WTC11 (cell line): Measurements from ENCODE around the gene MPI. TPM values are rescaled to one million over a fixed set of nuclear protein-coding genes. Genes with fewer than 3 reads are reported as not detected.

Source experiments
- ATAC-seq: fragments of 200-7000 bp; cut with Tn5 transposase; 2 replicates; pipeline ENCODE4 v1.10.0; 2021; ENCODE audit warnings: mild to moderate bottlenecking, moderate library complexity
- CTCF ChIA-PET: fragments of 300-600 bp; sonication (Branson Sonifier 250); formaldehyde crosslinking; loops from one replicate; lab custom pipeline; 2021; ENCODE audit warnings: antibody characterized with exemption; lab: Charles Lee
- POLR2A ChIA-PET: fragments of 350-600 bp; sonication (Branson Sonifier 250); formaldehyde crosslinking; loops from one replicate; lab custom pipeline; 2021; ENCODE audit warnings: antibody characterized with exemption; lab: Charles Lee
- DNase-seq: peaks from one replicate; pipeline ENCODE4 v3.0.0; 2021; ENCODE audit warnings: low spot score
- H3K27ac Mint-ChIP-seq: 2 replicates; pipeline ENCODE4 v1.8.0; 2021; ENCODE audit warnings: mixed read lengths
- H3K27me3 Mint-ChIP-seq: 2 replicates; pipeline ENCODE4 v1.8.0; 2021; ENCODE audit warnings: low read depth, mild to moderate bottlenecking, moderate library complexity, mixed read lengths
- H3K36me3 Mint-ChIP-seq: 2 replicates; pipeline ENCODE4 v1.8.0; 2021; ENCODE audit warnings: mixed read lengths
- H3K4me1 Mint-ChIP-seq: 2 replicates; pipeline ENCODE4 v1.8.0; 2022; ENCODE audit warnings: mixed read lengths
- H3K4me3 Mint-ChIP-seq: 2 replicates; pipeline ENCODE4 v1.8.0; 2021; ENCODE audit warnings: mild to moderate bottlenecking, moderate library complexity, mixed read lengths
- H3K9me3 Mint-ChIP-seq: 2 replicates; pipeline ENCODE4 v1.8.0; 2021; ENCODE audit warnings: mixed read lengths
- ARID4B ChIP-seq: sonication (generic); formaldehyde crosslinking; IDR thresholded peaks from 2 replicates; pipeline ENCODE4 v1.8.0; 2023; ENCODE audit warnings: missing genetic modification reagents, mild to moderate bottlenecking, borderline replicate concordance
- ATF1 ChIP-seq: sonication (generic); formaldehyde crosslinking; IDR thresholded peaks from 2 replicates; pipeline ENCODE4 v1.8.1; 2023; ENCODE audit warnings: mild to moderate bottlenecking, moderate library complexity, missing genetic modification reagents
- CTCF ChIP-seq: fragments of 200-600 bp; IDR thresholded peaks from 2 replicates; pipeline ENCODE4 v1.8.0; 2022; ENCODE audit warnings: antibody characterized with exemption
- E2F5 ChIP-seq: sonication (generic); formaldehyde crosslinking; IDR thresholded peaks from 2 replicates; pipeline ENCODE4 v1.8.1; 2022; ENCODE audit warnings: mild to moderate bottlenecking, moderate library complexity, missing genetic modification reagents
- FOXP1 ChIP-seq: sonication (generic); formaldehyde crosslinking; IDR thresholded peaks from 2 replicates; pipeline ENCODE4 v1.8.0; 2022; ENCODE audit warnings: missing genetic modification reagents, mild to moderate bottlenecking, moderate library complexity, borderline replicate concordance
- GTF2I ChIP-seq: fragments of 250-450 bp; sonication (Bioruptor Pico); conservative IDR thresholded peaks from 2 replicates; pipeline ENCODE4 v1.4.0; 2021; ENCODE audit warnings: mild to moderate bottlenecking
- IRF1 ChIP-seq: sonication (generic); formaldehyde crosslinking; IDR thresholded peaks from 2 replicates; pipeline ENCODE4 v1.8.0; 2023; ENCODE audit warnings: missing genetic modification reagents
- KAT7 ChIP-seq: sonication (generic); formaldehyde crosslinking; IDR thresholded peaks from 2 replicates; pipeline ENCODE4 v1.8.1; 2023; ENCODE audit warnings: missing genetic modification reagents, mild to moderate bottlenecking, borderline replicate concordance
- MAX ChIP-seq: sonication (generic); formaldehyde crosslinking; IDR thresholded peaks from 2 replicates; pipeline ENCODE4 v1.8.0; 2022; ENCODE audit warnings: mild to moderate bottlenecking, missing genetic modification reagents
- NFYB ChIP-seq: sonication (generic); formaldehyde crosslinking; conservative IDR thresholded peaks from 2 replicates; pipeline ENCODE4 v1.8.0; 2022; ENCODE audit warnings: low read depth, missing genetic modification reagents
- NR2C2 ChIP-seq: sonication (generic); formaldehyde crosslinking; IDR thresholded peaks from 2 replicates; pipeline ENCODE4 v1.8.0; 2022; ENCODE audit warnings: mild to moderate bottlenecking, missing genetic modification reagents
- RELA ChIP-seq: sonication (generic); formaldehyde crosslinking; IDR thresholded peaks from 2 replicates; pipeline ENCODE4 v1.8.1; 2022; ENCODE audit warnings: missing genetic modification reagents, mild to moderate bottlenecking, borderline replicate concordance
- USF2 ChIP-seq: sonication (generic); formaldehyde crosslinking; IDR thresholded peaks from 2 replicates; pipeline ENCODE4 v1.8.1; 2023; ENCODE audit warnings: mild to moderate bottlenecking, missing genetic modification reagents, moderate library complexity
- total RNA-seq: library from RNA; stranded (reverse); gene quantifications from 3 replicates; pipeline ENCODE4 v1.2.3, GENCODE V29; 2021

MPI gene
- total RNA-seq, 1 experiment from 2014 or later: 36.3 TPM

GRCh38 chr15:74897300-74897701 is 7.5 kb downstream of the MPI start (continued):
- TF ChIP-seq IRF1 (CRISPR knock-in tag) (no peak), ATF1 (CRISPR knock-in tag) (no peak), KAT7 (no peak), MAX (CRISPR knock-in tag) (no peak), RELA (CRISPR knock-in tag) (no peak), FOXP1 (no peak), ARID4B (CRISPR knock-in tag) (no peak)

- Mint-ChIP-seq H3K27me3 (no peaks in the 10 kb centered on the region), H3K4me1 (peaks cover 12% of the 10 kb centered on the region), H3K27ac (0 out of 2 replicates have a peak overlapping the region, but pooled peaks have one; percentile 45), H3K9me3 (no peaks in the 10 kb centered on the region), H3K36me3 (peaks cover 46% of the 10 kb centered on the region), H3K4me3 (no peak overlapping the region)
- ChIA-PET POLR2A (interaction anchor here (0.9 to 1.6 kb wide), 6 partner anchors 9 to 466 kb away, joined by 3 to 5 read pairs (median 3); partner anchors contain the start of genes MAN2C1, MPI and RPP25), CTCF (interaction anchor here (0.6 to 4.1 kb wide), 68 partner anchors 9 to 434 kb away, joined by 3 to 50 read pairs (median 5); partner anchors contain the start of genes ARID3B, COMMD4, COX5A and CPLX3)
- TF ChIP-seq CTCF (peak; percentile 95), GTF2I (no peak), E2F5 (CRISPR knock-in tag) (no peak), USF2 (no peak), NR2C2 (no peak), NFYB (CRISPR knock-in tag) (no peak)
- DNase-seq (peak; percentile 66), ATAC-seq (peak; percentile 22)
Measured at GRCh38 chr15:74901612-74902063, 11.8 kb downstream of the MPI start.
